ENCODE data around the gene SBNO2.

SBNO2 gene

DNA sequence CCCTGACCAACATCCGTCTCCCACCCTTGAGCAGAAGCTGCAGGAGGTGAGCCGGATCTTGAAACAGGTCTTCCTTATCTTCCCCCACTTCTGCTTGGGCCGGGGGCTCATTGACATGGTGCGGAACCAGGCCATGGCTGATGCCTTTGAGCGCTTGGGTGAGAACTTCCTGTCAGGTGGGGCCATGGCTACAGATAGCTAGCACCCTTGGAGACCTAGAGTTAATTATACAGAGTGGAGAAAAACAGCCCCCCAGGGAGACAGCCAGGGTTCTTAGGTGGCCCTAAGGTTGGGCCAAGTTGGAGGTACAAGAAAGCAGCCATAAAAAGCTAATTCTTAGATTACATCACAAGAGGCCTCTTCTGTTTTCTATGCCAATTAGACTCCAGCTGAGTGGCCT lies 116.0 kb downstream of the SBNO2 start:
- TF ChIP-seq, protein P1, sequence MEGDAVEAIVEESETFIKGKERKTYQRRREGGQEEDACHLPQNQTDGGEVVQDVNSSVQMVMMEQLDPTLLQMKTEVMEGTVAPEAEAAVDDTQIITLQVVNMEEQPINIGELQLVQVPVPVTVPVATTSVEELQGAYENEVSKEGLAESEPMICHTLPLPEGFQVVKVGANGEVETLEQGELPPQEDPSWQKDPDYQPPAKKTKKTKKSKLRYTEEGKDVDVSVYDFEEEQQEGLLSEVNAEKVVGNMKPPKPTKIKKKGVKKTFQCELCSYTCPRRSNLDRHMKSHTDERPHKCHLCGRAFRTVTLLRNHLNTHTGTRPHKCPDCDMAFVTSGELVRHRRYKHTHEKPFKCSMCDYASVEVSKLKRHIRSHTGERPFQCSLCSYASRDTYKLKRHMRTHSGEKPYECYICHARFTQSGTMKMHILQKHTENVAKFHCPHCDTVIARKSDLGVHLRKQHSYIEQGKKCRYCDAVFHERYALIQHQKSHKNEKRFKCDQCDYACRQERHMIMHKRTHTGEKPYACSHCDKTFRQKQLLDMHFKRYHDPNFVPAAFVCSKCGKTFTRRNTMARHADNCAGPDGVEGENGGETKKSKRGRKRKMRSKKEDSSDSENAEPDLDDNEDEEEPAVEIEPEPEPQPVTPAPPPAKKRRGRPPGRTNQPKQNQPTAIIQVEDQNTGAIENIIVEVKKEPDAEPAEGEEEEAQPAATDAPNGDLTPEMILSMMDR (IDR thresholded peaks at IDR 0.05; ENCODE audit: borderline replicate concordance, extremely low read depth, low read length, poor library complexity, severe bottlenecking), result no peak
- TF ChIP-seq EZH2 (IDR thresholded peaks at IDR 0.05; ENCODE audit: borderline replicate concordance, low read depth, low read length, severe bottlenecking), result no peak
- no peaks in the 10 kb centered on the region for H3K27me3 ChIP-seq (ENCODE audit: insufficient read depth, low read length, poor library complexity)
- no peaks in the 10 kb centered on the region for H4K20me1 ChIP-seq (ENCODE audit: insufficient read depth, low read length)
- no peak overlapping the region for H2AFZ ChIP-seq (ENCODE audit: low read depth, low read length)
- no peak overlapping the region for H3K9ac ChIP-seq (ENCODE audit: low read depth, low read length)
- no peaks in the 10 kb centered on the region for H3K4me1 ChIP-seq (ENCODE audit: insufficient read depth, low read length)
- H3K79me2 ChIP-seq (ENCODE audit: insufficient read depth, low read length), result no peaks in the 10 kb centered on the region
- H3K27ac ChIP-seq (ENCODE audit: low read length), result no peak overlapping the region
- DNase-seq, result no peak
- peaks cover 45% of the 10 kb centered on the region for H3K36me3 ChIP-seq (ENCODE audit: insufficient read depth, low read length)
- peaks cover 35% of the 10 kb centered on the region for H3K9me3 ChIP-seq (ENCODE audit: insufficient read depth, low read length, severe bottlenecking)
- no peak for ATAC-seq (ENCODE audit: insufficient read depth, low read depth)
- H3K4me2 ChIP-seq (ENCODE audit: insufficient read depth, low read length), result no peak overlapping the region
- H3K4me3 ChIP-seq (ENCODE audit: low read depth in 1 of 2, low read length in 2 of 2), result no peak overlapping the region
